A673 (cell line): ENCODE data around the gene TMEM114.

ENCODE experiments used
- EZH2 ChIP-seq: fragments of 200-600 bp; sonication (generic); IDR thresholded peaks from 2 replicates; pipeline ENCODE4 v1.6.1; 2017; ENCODE audit warnings: borderline replicate concordance, low read depth, mild to moderate bottlenecking, mixed read lengths, antibody characterized with exemption, low read length; ENCODE audit not compliant: poor library complexity, severe bottlenecking
- TF ChIP-seq, protein P1 (sequence below): fragments of 300-800, 200-600 bp; sonication (generic); conservative IDR thresholded peaks from 2 replicates; pipeline ENCODE4 v1.5.1; 2017; ENCODE audit warnings: low read depth, mild to moderate bottlenecking, antibody characterized with exemption, low read length, moderate library complexity, mixed read lengths

DNA sequence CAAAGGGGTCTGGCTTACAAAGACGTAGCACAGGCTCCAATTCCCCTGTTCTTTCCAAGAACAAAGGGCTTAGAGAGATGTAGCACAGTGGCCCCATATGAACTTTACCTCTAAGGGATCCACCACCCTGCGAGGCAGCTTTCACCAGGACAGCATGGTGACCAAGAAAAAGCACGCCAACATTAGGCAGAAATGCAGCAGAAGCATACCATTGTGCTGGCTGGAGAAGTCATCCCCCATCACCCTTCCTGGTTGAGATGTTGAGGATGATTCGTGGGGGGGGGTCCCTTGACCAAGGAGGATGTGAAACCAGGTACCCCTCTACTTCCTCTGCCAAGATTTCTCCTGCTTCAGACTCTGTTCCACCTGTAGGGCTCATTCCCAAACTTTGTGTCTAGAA is 48.4 kb downstream of the TMEM114 start:
- TF ChIP-seq EZH2, result no peak
- TF ChIP-seq, protein P1, sequence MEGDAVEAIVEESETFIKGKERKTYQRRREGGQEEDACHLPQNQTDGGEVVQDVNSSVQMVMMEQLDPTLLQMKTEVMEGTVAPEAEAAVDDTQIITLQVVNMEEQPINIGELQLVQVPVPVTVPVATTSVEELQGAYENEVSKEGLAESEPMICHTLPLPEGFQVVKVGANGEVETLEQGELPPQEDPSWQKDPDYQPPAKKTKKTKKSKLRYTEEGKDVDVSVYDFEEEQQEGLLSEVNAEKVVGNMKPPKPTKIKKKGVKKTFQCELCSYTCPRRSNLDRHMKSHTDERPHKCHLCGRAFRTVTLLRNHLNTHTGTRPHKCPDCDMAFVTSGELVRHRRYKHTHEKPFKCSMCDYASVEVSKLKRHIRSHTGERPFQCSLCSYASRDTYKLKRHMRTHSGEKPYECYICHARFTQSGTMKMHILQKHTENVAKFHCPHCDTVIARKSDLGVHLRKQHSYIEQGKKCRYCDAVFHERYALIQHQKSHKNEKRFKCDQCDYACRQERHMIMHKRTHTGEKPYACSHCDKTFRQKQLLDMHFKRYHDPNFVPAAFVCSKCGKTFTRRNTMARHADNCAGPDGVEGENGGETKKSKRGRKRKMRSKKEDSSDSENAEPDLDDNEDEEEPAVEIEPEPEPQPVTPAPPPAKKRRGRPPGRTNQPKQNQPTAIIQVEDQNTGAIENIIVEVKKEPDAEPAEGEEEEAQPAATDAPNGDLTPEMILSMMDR, result no peak
